GM18867 (cell line): ENCODE measurements around the gene CSKMT.
"Not testable (repeated sequence)": the region's sequence is repeated elsewhere in the genome, so short reads cannot be mapped to it uniquely, and the experiment has no call there.

ENCODE experiments used
- ATAC-seq: cut with Tn5 transposase; IDR thresholded peaks from one replicate; pipeline ENCODE4 v1.9.1; 2021; ENCODE audit warnings: mild to moderate bottlenecking, moderate library complexity; ENCODE audit not compliant: unreplicated experiment

CSKMT gene

GRCh38 chr11:62652161-62653006 is 12.7 kb upstream of the CSKMT start:
- no peak for ATAC-seq

GRCh38 chr11:62654297-62654696 is 10.8 kb upstream of the CSKMT start:
- ATAC-seq = no peak

- no peak for ATAC-seq
Measured at GRCh38 chr11:62656796-62657429, 8.2 kb upstream of the CSKMT start.

- ATAC-seq = peak; percentile 28
Measured at GRCh38 chr11:62664405-62665074, 572 bp upstream of the CSKMT start.

GRCh38 chr11:62665599-62666258 is 617 bp downstream of the CSKMT start:
- peak; percentile 13 for ATAC-seq

- ATAC-seq = no peak
Measured at GRCh38 chr11:62666259-62666926, 1.3 kb downstream of the CSKMT start.

GRCh38 chr11:62667460-62667859 is 2.3 kb downstream of the CSKMT start:
- ATAC-seq = no peak

- no peak for ATAC-seq
Measured at GRCh38 chr11:62669420-62670161, 4.5 kb downstream of the CSKMT start.

- ATAC-seq = peak; percentile 13
Measured at GRCh38 chr11:62671236-62671607, 6.1 kb downstream of the CSKMT start.

GRCh38 chr11:62671608-62672389 is 6.7 kb downstream of the CSKMT start, which contains the start of the genes LBHD1 and UQCC3:
Gene LBHD1 (minus strand): TSS chr11:62672267. CDS start chr11:62670031, 2,236 bp downstream.
Gene UQCC3 (plus strand): TSS chr11:62671673. CDS start chr11:62671746, 73 bp downstream.
- ATAC-seq = peak; percentile 60

GRCh38 chr11:62673196-62673525 is 8.0 kb downstream of the CSKMT start:
- ATAC-seq = no peak

GRCh38 chr11:62675415-62675814 is 10.3 kb downstream of the CSKMT start:
- not testable (repeated sequence) for ATAC-seq

- no peak for ATAC-seq
Measured at GRCh38 chr11:62676698-62677097, 11.6 kb downstream of the CSKMT start.

GRCh38 chr11:62677156-62677555 is 12.0 kb downstream of the CSKMT start:
- ATAC-seq = no peak

GRCh38 chr11:62677714-62678113 is 12.6 kb downstream of the CSKMT start:
- no peak for ATAC-seq

GRCh38 chr11:62678433-62678769 is 13.3 kb downstream of the CSKMT start:
- ATAC-seq = no peak

GRCh38 chr11:62678770-62679696 is 13.9 kb downstream of the CSKMT start, which contains the start of gene UBXN1:
Gene UBXN1 (minus strand): TSS chr11:62679073. CDS start chr11:62678923, 150 bp downstream.
- ATAC-seq = peak; percentile 65

- ATAC-seq = peak; percentile 66
Measured at GRCh38 chr11:62680825-62681240, 15.7 kb downstream of the CSKMT start.
